ENCODE data around the gene NRBP1. TPM values are rescaled to one million over a fixed set of nuclear protein-coding genes. Genes with fewer than 3 reads are reported as not detected.

The NRBP1 gene
- total RNA-seq, 1 experiment from 2014 or later: 140 TPM

DNA sequence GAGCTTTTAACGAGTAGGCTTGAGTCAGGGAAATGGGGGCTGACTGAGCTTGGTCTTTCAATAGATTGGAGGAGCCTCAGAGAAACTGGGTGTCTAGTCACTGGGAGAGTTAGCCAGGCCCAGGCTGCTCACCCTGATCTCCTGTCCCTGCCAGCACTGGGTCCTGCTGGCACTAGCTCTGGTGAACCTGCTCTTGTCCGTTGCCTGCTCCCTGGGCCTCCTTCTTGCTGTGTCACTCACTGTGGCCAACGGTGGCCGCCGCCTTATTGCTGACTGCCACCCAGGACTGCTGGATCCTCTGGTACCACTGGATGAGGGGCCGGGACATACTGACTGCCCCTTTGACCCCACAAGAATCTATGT lies 14.5 kb downstream of the NRBP1 start:
- Mint-ChIP-seq H3K27ac (peak overlapping the region in 1 of 3 experiments; percentile 85; a peak in 1 of 7 replicates), H3K4me1 (peaks cover 13 to 18% of the 10 kb centered on the region in 2 experiments), H3K27me3 (ENCODE audit: low read depth) (no peaks in the 10 kb centered on the region), H3K36me3 (ENCODE audit: insufficient read depth in 1 of 3, low read depth in 3 of 3) (peaks cover 23 to 71% (median 64%) of the 10 kb centered on the region in 3 experiments; a peak in 6 of 7 replicates), H3K9me3 (no peaks in the 10 kb centered on the region), H3K4me3 (peak overlapping the region; percentile 67 to 80)
- Histone ChIP-seq H2BK12ac (ENCODE audit: insufficient read length, low read depth, low read length) (no peak overlapping the region), H4K8ac (replicated peaks; ENCODE audit: insufficient read length, low read depth, low read length) (no peak overlapping the region), H3K27me3 (ENCODE audit: insufficient read depth, low read length) (no peaks in the 10 kb centered on the region), H3K9me3 (ENCODE audit: control insufficient read depth, low read depth, low read length) (no peaks in the 10 kb centered on the region), H3K4ac (ENCODE audit: low read depth, low read length) (no peak overlapping the region), H3K18ac (ENCODE audit: insufficient read length, low read depth, low read length) (peak overlapping the region; percentile 6), H2AK5ac (ENCODE audit: insufficient read length, low read length) (no peak overlapping the region), H3K79me2 (ENCODE audit: insufficient read depth, low read length) (no peaks in the 10 kb centered on the region), H3K4me1 (ENCODE audit: insufficient read depth, low read length) (no peaks in the 10 kb centered on the region), H3K4me2 (ENCODE audit: insufficient read depth, insufficient read length, low read length) (peak overlapping the region; percentile 49), H4K91ac (ENCODE audit: insufficient read length, low read depth, low read length) (no peak overlapping the region), H4K5ac (ENCODE audit: insufficient read length, low read depth, low read length) (no peak overlapping the region), H3T11ph (ENCODE audit: low read length) (no peak overlapping the region), H2BK5ac (ENCODE audit: insufficient read length, low read length) (no peak overlapping the region), H3K23me2 (ENCODE audit: insufficient read length, low read depth, low read length, poor library complexity, severe bottlenecking) (peaks cover 8% of the 10 kb centered on the region), H3K56ac (ENCODE audit: insufficient read length, low read depth, low read length) (no peak overlapping the region), H2AFZ (ENCODE audit: low read length) (no peak overlapping the region), H3K27ac (ENCODE audit: insufficient read length, low read depth, low read length) (no peak overlapping the region), H3K23ac (ENCODE audit: insufficient read length, low read depth, low read length) (no peak overlapping the region), H2BK120ac (ENCODE audit: low read depth, low read length, poor library complexity, severe bottlenecking) (no peak overlapping the region), H4K20me1 (ENCODE audit: control insufficient read depth, insufficient read depth, insufficient read length) (no peaks in the 10 kb centered on the region), H2BK20ac (ENCODE audit: low read depth, low read length, poor library complexity, severe bottlenecking) (no peak overlapping the region), H2BK15ac (ENCODE audit: low read depth, low read length) (no peak overlapping the region), H3K9ac (ENCODE audit: extremely low read depth, insufficient read length, low read length) (peak overlapping the region; percentile 17), H3K14ac (ENCODE audit: insufficient read depth, low read length) (0 out of 2 replicates have a peak overlapping the region, but pooled peaks have one; percentile 65), H3K79me1 (ENCODE audit: insufficient read depth, low read depth, low read length, poor library complexity, severe bottlenecking) (no peaks in the 10 kb centered on the region)
- TF ChIP-seq, protein P1, sequence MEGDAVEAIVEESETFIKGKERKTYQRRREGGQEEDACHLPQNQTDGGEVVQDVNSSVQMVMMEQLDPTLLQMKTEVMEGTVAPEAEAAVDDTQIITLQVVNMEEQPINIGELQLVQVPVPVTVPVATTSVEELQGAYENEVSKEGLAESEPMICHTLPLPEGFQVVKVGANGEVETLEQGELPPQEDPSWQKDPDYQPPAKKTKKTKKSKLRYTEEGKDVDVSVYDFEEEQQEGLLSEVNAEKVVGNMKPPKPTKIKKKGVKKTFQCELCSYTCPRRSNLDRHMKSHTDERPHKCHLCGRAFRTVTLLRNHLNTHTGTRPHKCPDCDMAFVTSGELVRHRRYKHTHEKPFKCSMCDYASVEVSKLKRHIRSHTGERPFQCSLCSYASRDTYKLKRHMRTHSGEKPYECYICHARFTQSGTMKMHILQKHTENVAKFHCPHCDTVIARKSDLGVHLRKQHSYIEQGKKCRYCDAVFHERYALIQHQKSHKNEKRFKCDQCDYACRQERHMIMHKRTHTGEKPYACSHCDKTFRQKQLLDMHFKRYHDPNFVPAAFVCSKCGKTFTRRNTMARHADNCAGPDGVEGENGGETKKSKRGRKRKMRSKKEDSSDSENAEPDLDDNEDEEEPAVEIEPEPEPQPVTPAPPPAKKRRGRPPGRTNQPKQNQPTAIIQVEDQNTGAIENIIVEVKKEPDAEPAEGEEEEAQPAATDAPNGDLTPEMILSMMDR (conservative IDR thresholded peaks at IDR 0.05): no peak
- peak; percentile 37 for DNase-seq
- WGBS (ENCODE audit: extremely low coverage, insufficient read length, low lambda C conversion rate): no CpG with 5 or more reads among the region's 6 CpGs

Measured in H9 (cell line).